Frontal cortex (tissue), 4 donors: ENCODE measurements around the gene CCDC194. TPM values are rescaled to one million over a fixed set of nuclear protein-coding genes. Genes with fewer than 3 reads are reported as not detected.

Experiments used
- DNase-seq, 2 donors: peaks; one replicate each; pipeline ENCODE4 v3.0.0; 2012; ENCODE audit warnings: low spot score in 2 of 2
- FAIRE-seq: peaks from 2 replicates; lab custom pipeline; 2012; peaks lifted over from hg19 to GRCh38; lab: Jason Lieb, UNC
- total RNA-seq: library from RNA; depleted of rRNA; stranded (reverse); fragments of >200 nt; gene quantifications from one replicate; pipeline ENCODE4 v1.2.3, GENCODE V29; 2014
- donor health status: control.
- donor health status: control.
- donor health status: control.

The CCDC194 gene
- not detected for total RNA-seq

GRCh38 chr19:17393914-17394313 is at the start of gene CCDC194:
Gene CCDC194, minus strand, starts transcription at chr19:17394196. Its CDS starts 38 bp downstream, at chr19:17394158.
- DNase-seq = no peak
- FAIRE-seq = no peak

- DNase-seq = no peak
- FAIRE-seq = no peak
Measured at GRCh38 chr19:17441241-17442021, 47.4 kb upstream of the CCDC194 start.

GRCh38 chr19:17436874-17437267 is 42.9 kb upstream of the CCDC194 start:
- no peak for DNase-seq
- FAIRE-seq = no peak

- FAIRE-seq = no peak
Measured at GRCh38 chr19:17436094-17436873, 42.3 kb upstream of the CCDC194 start.

GRCh38 chr19:17435218-17435617 is 41.2 kb upstream of the CCDC194 start:
- no peak for FAIRE-seq

More at GRCh38 chr19:17436094-17436873, 42.3 kb upstream of the CCDC194 start:
- DNase-seq = no peak

GRCh38 chr19:17431417-17431816 is 37.4 kb upstream of the CCDC194 start:
- DNase-seq (no peak), FAIRE-seq (no peak)

More at GRCh38 chr19:17435218-17435617, 41.2 kb upstream of the CCDC194 start:
- no peak for DNase-seq

GRCh38 chr19:17429641-17430113 is 35.7 kb upstream of the CCDC194 start:
- FAIRE-seq (no peak), DNase-seq (no peak)

- DNase-seq = peak in 1 of 2 donors; percentile 74
- FAIRE-seq = no peak
Measured at GRCh38 chr19:17424743-17425365, 30.9 kb upstream of the CCDC194 start.

GRCh38 chr19:17423429-17424208 is 29.6 kb upstream of the CCDC194 start:
- no peak for FAIRE-seq
- DNase-seq = no peak

GRCh38 chr19:17421942-17422341 is 27.9 kb upstream of the CCDC194 start:
- no peak for DNase-seq
- FAIRE-seq = no peak

- FAIRE-seq (no peak), DNase-seq (peak in 1 of 2 donors; percentile 55)
Measured at GRCh38 chr19:17420475-17420924, 26.5 kb upstream of the CCDC194 start.

- peak; percentile 98 to 99 for DNase-seq
- peak; percentile 82 for FAIRE-seq
Measured at GRCh38 chr19:17419621-17420474, 25.9 kb upstream of the CCDC194 start, which contains the start of gene MVB12A. Gene MVB12A, plus strand, starts transcription at chr19:17420047. Its CDS starts 89 bp downstream, at chr19:17420136.

GRCh38 chr19:17419154-17419620 is 25.2 kb upstream of the CCDC194 start:
- FAIRE-seq = no peak

GRCh38 chr19:17418710-17419109 is 24.7 kb upstream of the CCDC194 start:
- FAIRE-seq (no peak), DNase-seq (no peak)

More at GRCh38 chr19:17419154-17419620, 25.2 kb upstream of the CCDC194 start:
- no peak for DNase-seq

GRCh38 chr19:17415121-17415520 is 21.1 kb upstream of the CCDC194 start:
- FAIRE-seq = no peak
- no peak for DNase-seq

- DNase-seq = no peak
- FAIRE-seq = no peak
Measured at GRCh38 chr19:17414097-17414496, 20.1 kb upstream of the CCDC194 start.

GRCh38 chr19:17411801-17412200 is 17.8 kb upstream of the CCDC194 start:
- DNase-seq = no peak
- FAIRE-seq = no peak

GRCh38 chr19:17409990-17410389 is 16.0 kb upstream of the CCDC194 start:
- DNase-seq (no peak), FAIRE-seq (no peak)
